ENCODE results near the gene CLEC2L.

GRCh38 chr7:139490130-139490529 lies 33.4 kb upstream of the CLEC2L start:
- no peak for TF ChIP-seq CTCF (optimal IDR thresholded peaks at IDR 0.05 in 1 of 3, IDR thresholded peaks at IDR 0.05 in 1 of 3, conservative IDR thresholded peaks at IDR 0.05 in 1 of 3; ENCODE audit: extremely low read depth in 1 of 3, insufficient read depth in 2 of 3, low read length in 3 of 3)
- no peak for TF ChIP-seq EZH2 (IDR thresholded peaks at IDR 0.05; ENCODE audit: low read length)

Data from keratinocyte (primary cell).